GM23338 (cell line): ENCODE results near the gene JAZF1. TPM values are rescaled to one million over a fixed set of nuclear protein-coding genes. Genes with fewer than 3 reads are reported as not detected.

ENCODE experiments used
- ATAC-seq: fragments of 200-7000 bp; cut with Tn5 transposase; 3 replicates; pipeline ENCODE4 v1.9.1; 2020
- DNase-seq: peaks from one replicate; pipeline ENCODE4 v3.0.0-alpha.2; 2015; ENCODE audit warnings: low spot score
- H2AFZ ChIP-seq: fragments of 200-600 bp; sonication (generic); 2 replicates; pipeline ENCODE4 v1.8.0; 2016; ENCODE audit warnings: antibody characterized with exemption, mild to moderate bottlenecking, moderate library complexity
- H3F3A ChIP-seq: fragments of 200-600 bp; sonication (generic); replicated peaks from 2 replicates; pipeline ENCODE4 v1.8.0; 2017; ENCODE audit warnings: antibody characterized with exemption, mixed run types, low read depth
- H3K27ac ChIP-seq: fragments of 200-600 bp; sonication (generic); 2 replicates; pipeline ENCODE4 v1.6.1; 2016; ENCODE audit warnings: low read depth
- H3K27me3 ChIP-seq: fragments of 200-600 bp; sonication (generic); 2 replicates; pipeline ENCODE4 v1.8.0; 2016; ENCODE audit warnings: mild to moderate bottlenecking, mixed run types, moderate library complexity; ENCODE audit not compliant: insufficient read depth
- H3K36me3 ChIP-seq: fragments of 200-600 bp; sonication (generic); 2 replicates; pipeline ENCODE4 v1.8.0; 2016; ENCODE audit warnings: mild to moderate bottlenecking; ENCODE audit not compliant: insufficient read depth
- H3K4me1 ChIP-seq: fragments of 200-600 bp; sonication (generic); 2 replicates; pipeline ENCODE4 v1.8.0; 2016; ENCODE audit warnings: mild to moderate bottlenecking, moderate library complexity; ENCODE audit not compliant: insufficient read depth
- H3K4me2 ChIP-seq: fragments of 200-600 bp; sonication (generic); 2 replicates; pipeline ENCODE4 v1.7.1; 2017; ENCODE audit warnings: mixed run types
- H3K4me3 ChIP-seq: fragments of 200-600 bp; sonication (generic); 2 replicates; pipeline ENCODE4 v1.6.1; 2016; ENCODE audit warnings: mixed run types
- H3K79me2 ChIP-seq: fragments of 200-600 bp; sonication (generic); replicated peaks from 2 replicates; pipeline ENCODE4 v1.8.0; 2017; ENCODE audit warnings: mild to moderate bottlenecking; ENCODE audit not compliant: insufficient read depth
- H3K9me2 ChIP-seq: fragments of 200-600 bp; sonication (generic); 2 replicates; pipeline ENCODE4 v1.8.0; 2017; ENCODE audit not compliant: insufficient read depth
- H4K20me1 ChIP-seq: fragments of 200-600 bp; sonication (generic); replicated peaks from 2 replicates; pipeline ENCODE4 v1.8.0; 2017; ENCODE audit warnings: mild to moderate bottlenecking; ENCODE audit not compliant: insufficient read depth
- H3K27ac Mint-ChIP-seq: 2 replicates; pipeline ENCODE4 v1.8.0; 2020; ENCODE audit warnings: inconsistent platforms, mild to moderate bottlenecking, moderate library complexity, mixed read lengths
- H3K27me3 Mint-ChIP-seq: 3 replicates; pipeline ENCODE4 v1.8.0; 2022; ENCODE audit warnings: low read depth, mild to moderate bottlenecking, moderate library complexity, mixed read lengths, inconsistent platforms; ENCODE audit not compliant: insufficient read depth, poor library complexity
- H3K36me3 Mint-ChIP-seq: 3 replicates; pipeline ENCODE4 v1.8.0; 2021; ENCODE audit warnings: low read depth, mild to moderate bottlenecking, inconsistent platforms, moderate library complexity, mixed read lengths
- H3K4me1 Mint-ChIP-seq: 3 replicates; pipeline ENCODE4 v1.8.0; 2020; ENCODE audit warnings: mild to moderate bottlenecking, inconsistent platforms, mixed read lengths
- H3K4me3 Mint-ChIP-seq: 3 replicates; pipeline ENCODE4 v1.8.0; 2021; ENCODE audit warnings: moderate library complexity, mild to moderate bottlenecking, inconsistent platforms, mixed read lengths
- H3K9me3 Mint-ChIP-seq: 3 replicates; pipeline ENCODE4 v1.8.0; 2020; ENCODE audit warnings: moderate library complexity, mild to moderate bottlenecking, inconsistent platforms, mixed read lengths
- CREB1 ChIP-seq: fragments of 250-450 bp; sonication (Bioruptor Pico); IDR thresholded peaks from 2 replicates; pipeline ENCODE4 v1.5.0; 2020; ENCODE audit warnings: low read depth, mild to moderate bottlenecking, moderate library complexity
- EZH2 ChIP-seq: fragments of 200-600 bp; sonication (generic); IDR thresholded peaks from one replicate; pipeline ENCODE4 v1.8.0; 2017; ENCODE audit warnings: antibody characterized with exemption, mild to moderate bottlenecking, low read depth; ENCODE audit not compliant: unreplicated experiment
- EZH2phosphoT487 ChIP-seq: fragments of 200-600 bp; sonication (generic); IDR thresholded peaks from one replicate; pipeline ENCODE4 v1.8.1; 2018; ENCODE audit warnings: antibody characterized with exemption; ENCODE audit not compliant: unreplicated experiment
- JUNB ChIP-seq: IDR thresholded peaks from one replicate; pipeline ENCODE4 v1.6.1; 2016; ENCODE audit warnings: antibody characterized with exemption; ENCODE audit not compliant: unreplicated experiment
- NANOG ChIP-seq: IDR thresholded peaks from 2 replicates; pipeline ENCODE4 v1.6.1; 2016; ENCODE audit warnings: antibody characterized with exemption, borderline replicate concordance
- POLR2AphosphoS5 ChIP-seq: IDR thresholded peaks from 2 replicates; pipeline ENCODE4 v1.6.1; 2016; ENCODE audit warnings: antibody characterized with exemption, low read depth
- STAT1 ChIP-seq: IDR thresholded peaks from one replicate; pipeline ENCODE4 v1.6.1; 2016; ENCODE audit warnings: antibody characterized with exemption; ENCODE audit not compliant: unreplicated experiment
- ZNF114 ChIP-seq: fragments of 250-450 bp; sonication (Bioruptor Pico); IDR thresholded peaks from 2 replicates; pipeline ENCODE4 v1.5.0; 2020; ENCODE audit warnings: mild to moderate bottlenecking, moderate library complexity
- ZNF331 ChIP-seq: fragments of 250-450 bp; sonication (Bioruptor Pico); IDR thresholded peaks from 2 replicates; pipeline ENCODE4 v1.5.0; 2020; ENCODE audit warnings: low read depth, mild to moderate bottlenecking, moderate library complexity
- ZNF462 ChIP-seq: fragments of 250-450 bp; sonication (Bioruptor Pico); IDR thresholded peaks from 2 replicates; pipeline ENCODE4 v1.5.0; 2020; ENCODE audit warnings: mild to moderate bottlenecking, moderate library complexity
- polyA plus RNA-seq: library from polyadenylated mRNA; unstranded; fragments of >200 nt; fragmentation: Nextera tagmentation; extraction: Ambion mirVana; gene quantifications from 2 replicates; pipeline ENCODE4 v1.2.1, GENCODE V29; 2016
- total RNA-seq: library from RNA; depleted of rRNA; stranded (reverse); fragments of >200 nt; shearing (Covaris generic); gene quantifications from 2 replicates; pipeline ENCODE4 v1.2.3, GENCODE V29; 2014
- TF ChIP-seq, protein P1 (sequence below), 2 experiments: fragments of 200-600 bp in 1 of 2; sonication (generic) in 1 of 2; conservative IDR thresholded peaks; 2 replicates each; pipeline versions ENCODE4 v1.5.1 to v1.6.1; 2016 to 2017; ENCODE audit warnings: antibody characterized with exemption in 2 of 2, low read depth in 2 of 2, mild to moderate bottlenecking in 2 of 2, moderate library complexity in 1 of 2
- TF ChIP-seq, protein P2 (sequence below): IDR thresholded peaks from one replicate; pipeline ENCODE4 v1.6.1; 2018; ENCODE audit warnings: antibody characterized with exemption; ENCODE audit not compliant: unreplicated experiment
- TF ChIP-seq, protein P3 (sequence below): IDR thresholded peaks from 2 replicates; pipeline ENCODE4 v1.6.1; 2016; ENCODE audit warnings: antibody characterized with exemption

Gene JAZF1
- total and polyA plus RNA-seq, 2 experiments from 2014 or later: 12.2 to 22.2 TPM

DNA sequence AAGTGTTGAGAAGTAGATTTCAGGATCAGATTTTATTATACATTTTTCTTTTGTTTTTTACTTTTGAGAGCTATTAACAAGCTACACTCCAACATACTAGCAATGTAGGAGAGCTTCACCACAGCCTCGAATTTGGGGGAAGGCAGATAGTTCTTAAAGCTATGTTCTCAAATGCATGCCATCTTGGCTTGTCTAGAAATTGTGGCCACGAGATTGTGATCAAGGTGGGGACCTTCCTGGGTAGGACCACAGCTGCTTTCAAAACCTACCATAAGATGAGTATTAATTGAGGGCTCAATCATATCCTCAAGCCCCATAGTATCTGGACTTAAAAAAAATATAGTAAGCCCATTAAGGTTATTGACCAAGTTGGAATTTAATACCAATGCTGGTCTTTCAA is 27.9 kb upstream of the JAZF1 start:
- Histone ChIP-seq H3K36me3 (no peaks in the 10 kb centered on the region), H3F3A (no peaks in the 10 kb centered on the region), H3K27ac (no peak overlapping the region), H3K4me3 (no peak overlapping the region), H3K79me2 (no peaks in the 10 kb centered on the region), H3K4me1 (no peaks in the 10 kb centered on the region), H3K4me2 (no peak overlapping the region), H3K9me2 (peaks cover 3% of the 10 kb centered on the region; the same call in 1 of the 2 replicates), H4K20me1 (no peaks in the 10 kb centered on the region), H2AFZ (no peak overlapping the region), H3K27me3 (no peaks in the 10 kb centered on the region)
- TF ChIP-seq EZH2phosphoT487: no peak
- TF ChIP-seq, protein P1, sequence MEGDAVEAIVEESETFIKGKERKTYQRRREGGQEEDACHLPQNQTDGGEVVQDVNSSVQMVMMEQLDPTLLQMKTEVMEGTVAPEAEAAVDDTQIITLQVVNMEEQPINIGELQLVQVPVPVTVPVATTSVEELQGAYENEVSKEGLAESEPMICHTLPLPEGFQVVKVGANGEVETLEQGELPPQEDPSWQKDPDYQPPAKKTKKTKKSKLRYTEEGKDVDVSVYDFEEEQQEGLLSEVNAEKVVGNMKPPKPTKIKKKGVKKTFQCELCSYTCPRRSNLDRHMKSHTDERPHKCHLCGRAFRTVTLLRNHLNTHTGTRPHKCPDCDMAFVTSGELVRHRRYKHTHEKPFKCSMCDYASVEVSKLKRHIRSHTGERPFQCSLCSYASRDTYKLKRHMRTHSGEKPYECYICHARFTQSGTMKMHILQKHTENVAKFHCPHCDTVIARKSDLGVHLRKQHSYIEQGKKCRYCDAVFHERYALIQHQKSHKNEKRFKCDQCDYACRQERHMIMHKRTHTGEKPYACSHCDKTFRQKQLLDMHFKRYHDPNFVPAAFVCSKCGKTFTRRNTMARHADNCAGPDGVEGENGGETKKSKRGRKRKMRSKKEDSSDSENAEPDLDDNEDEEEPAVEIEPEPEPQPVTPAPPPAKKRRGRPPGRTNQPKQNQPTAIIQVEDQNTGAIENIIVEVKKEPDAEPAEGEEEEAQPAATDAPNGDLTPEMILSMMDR (conservative IDR thresholded peaks at IDR 0.05; ENCODE audit: low read depth in 2 of 2): no peak
- no peak for TF ChIP-seq POLR2AphosphoS5
- TF ChIP-seq, protein P2, sequence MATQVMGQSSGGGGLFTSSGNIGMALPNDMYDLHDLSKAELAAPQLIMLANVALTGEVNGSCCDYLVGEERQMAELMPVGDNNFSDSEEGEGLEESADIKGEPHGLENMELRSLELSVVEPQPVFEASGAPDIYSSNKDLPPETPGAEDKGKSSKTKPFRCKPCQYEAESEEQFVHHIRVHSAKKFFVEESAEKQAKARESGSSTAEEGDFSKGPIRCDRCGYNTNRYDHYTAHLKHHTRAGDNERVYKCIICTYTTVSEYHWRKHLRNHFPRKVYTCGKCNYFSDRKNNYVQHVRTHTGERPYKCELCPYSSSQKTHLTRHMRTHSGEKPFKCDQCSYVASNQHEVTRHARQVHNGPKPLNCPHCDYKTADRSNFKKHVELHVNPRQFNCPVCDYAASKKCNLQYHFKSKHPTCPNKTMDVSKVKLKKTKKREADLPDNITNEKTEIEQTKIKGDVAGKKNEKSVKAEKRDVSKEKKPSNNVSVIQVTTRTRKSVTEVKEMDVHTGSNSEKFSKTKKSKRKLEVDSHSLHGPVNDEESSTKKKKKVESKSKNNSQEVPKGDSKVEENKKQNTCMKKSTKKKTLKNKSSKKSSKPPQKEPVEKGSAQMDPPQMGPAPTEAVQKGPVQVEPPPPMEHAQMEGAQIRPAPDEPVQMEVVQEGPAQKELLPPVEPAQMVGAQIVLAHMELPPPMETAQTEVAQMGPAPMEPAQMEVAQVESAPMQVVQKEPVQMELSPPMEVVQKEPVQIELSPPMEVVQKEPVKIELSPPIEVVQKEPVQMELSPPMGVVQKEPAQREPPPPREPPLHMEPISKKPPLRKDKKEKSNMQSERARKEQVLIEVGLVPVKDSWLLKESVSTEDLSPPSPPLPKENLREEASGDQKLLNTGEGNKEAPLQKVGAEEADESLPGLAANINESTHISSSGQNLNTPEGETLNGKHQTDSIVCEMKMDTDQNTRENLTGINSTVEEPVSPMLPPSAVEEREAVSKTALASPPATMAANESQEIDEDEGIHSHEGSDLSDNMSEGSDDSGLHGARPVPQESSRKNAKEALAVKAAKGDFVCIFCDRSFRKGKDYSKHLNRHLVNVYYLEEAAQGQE: no peak
- TF ChIP-seq, protein P3, sequence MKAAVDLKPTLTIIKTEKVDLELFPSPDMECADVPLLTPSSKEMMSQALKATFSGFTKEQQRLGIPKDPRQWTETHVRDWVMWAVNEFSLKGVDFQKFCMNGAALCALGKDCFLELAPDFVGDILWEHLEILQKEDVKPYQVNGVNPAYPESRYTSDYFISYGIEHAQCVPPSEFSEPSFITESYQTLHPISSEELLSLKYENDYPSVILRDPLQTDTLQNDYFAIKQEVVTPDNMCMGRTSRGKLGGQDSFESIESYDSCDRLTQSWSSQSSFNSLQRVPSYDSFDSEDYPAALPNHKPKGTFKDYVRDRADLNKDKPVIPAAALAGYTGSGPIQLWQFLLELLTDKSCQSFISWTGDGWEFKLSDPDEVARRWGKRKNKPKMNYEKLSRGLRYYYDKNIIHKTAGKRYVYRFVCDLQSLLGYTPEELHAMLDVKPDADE: no peak
- no peak for TF ChIP-seq ZNF331
- no peak for TF ChIP-seq EZH2
- TF ChIP-seq STAT1: no peak
- TF ChIP-seq NANOG: no peak
- no peak for TF ChIP-seq ZNF462 (CRISPR knock-in tag)
- TF ChIP-seq CREB1 (CRISPR knock-in tag): no peak
- TF ChIP-seq ZNF114 (CRISPR knock-in tag): no peak
- no peak for TF ChIP-seq JUNB
- Mint-ChIP-seq H3K4me1 (peaks cover 5% of the 10 kb centered on the region), H3K27me3 (peaks cover 5% of the 10 kb centered on the region), H3K9me3 (no peaks in the 10 kb centered on the region), H3K4me3 (no peak overlapping the region), H3K36me3 (no peaks in the 10 kb centered on the region), H3K27ac (no peak overlapping the region)
- DNase-seq: no peak
- ATAC-seq: no peak
